HEK293T (cell line): Measurements from ENCODE around the gene USP22.

Experiments
- BHLHE40 ChIP-seq: fragments of 450-650 bp; IDR thresholded peaks from 2 replicates; pipeline ENCODE4 v1.6.1; 2016; ENCODE audit warnings: mild to moderate bottlenecking, moderate library complexity, borderline replicate concordance
- FOXA1 ChIP-seq: fragments of 450-650 bp; IDR thresholded peaks from 2 replicates; pipeline ENCODE4 v1.6.1; 2016; ENCODE audit warnings: mild to moderate bottlenecking
- FOXM1 ChIP-seq: fragments of 450-650 bp; IDR thresholded peaks from 2 replicates; pipeline ENCODE4 v1.6.1; 2017; ENCODE audit warnings: mild to moderate bottlenecking, borderline replicate concordance
- NFRKB ChIP-seq: fragments of 450-650 bp; IDR thresholded peaks from 2 replicates; pipeline ENCODE4 v1.6.1; 2016; ENCODE audit warnings: mild to moderate bottlenecking, moderate library complexity
- SP1 ChIP-seq: fragments of 450-650 bp; IDR thresholded peaks from 2 replicates; pipeline ENCODE4 v1.6.1; 2017
- SUZ12 ChIP-seq: fragments of 450-650 bp; IDR thresholded peaks from 2 replicates; pipeline ENCODE4 v1.6.1; 2016; ENCODE audit warnings: mild to moderate bottlenecking

DNA sequence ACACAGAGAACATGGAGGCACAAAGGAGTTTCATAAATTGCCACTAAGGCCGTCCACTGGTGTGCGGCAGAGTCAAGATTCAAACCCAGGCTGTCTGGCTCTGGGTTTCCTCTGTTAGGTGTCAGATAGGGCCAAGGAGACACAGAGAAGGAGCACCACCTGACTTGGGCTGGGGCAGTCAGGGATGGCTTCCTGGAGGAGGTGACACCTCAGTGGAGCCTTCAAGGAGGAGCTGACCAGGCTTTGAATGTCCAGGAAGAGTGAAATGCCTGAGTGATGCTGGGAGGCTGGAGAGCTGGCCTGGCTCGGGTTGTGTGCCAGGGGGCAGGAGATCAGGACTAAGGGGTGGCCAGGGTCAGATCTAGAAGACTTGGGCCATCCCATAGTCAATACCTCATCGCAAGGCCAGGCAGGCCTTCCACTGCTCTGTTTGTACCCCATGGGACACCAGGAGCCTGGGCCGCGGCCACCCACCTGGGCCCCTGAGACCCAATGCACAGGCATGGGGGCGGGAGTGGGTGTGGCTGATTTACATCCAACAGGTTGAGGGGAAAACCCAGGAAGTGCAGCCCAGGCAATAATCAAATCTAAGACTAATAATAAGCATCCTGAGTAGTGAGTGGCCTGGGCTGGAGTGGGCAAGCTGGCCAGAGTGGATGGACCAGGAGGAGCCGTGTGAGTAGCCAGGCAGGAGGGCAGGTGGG lies 73.7 kb downstream of the USP22 start:
- no peak for TF ChIP-seq FOXM1
- TF ChIP-seq SUZ12, result no peak
- no peak for TF ChIP-seq SP1
- no peak for TF ChIP-seq NFRKB
- no peak for TF ChIP-seq BHLHE40
- no peak for TF ChIP-seq FOXA1
